ENCODE results near the gene HLCS. TPM values are rescaled to one million over a fixed set of nuclear protein-coding genes. Genes with fewer than 3 reads are reported as not detected.

HLCS gene
- total RNA-seq, 1 donor: 59.7 TPM

DNA sequence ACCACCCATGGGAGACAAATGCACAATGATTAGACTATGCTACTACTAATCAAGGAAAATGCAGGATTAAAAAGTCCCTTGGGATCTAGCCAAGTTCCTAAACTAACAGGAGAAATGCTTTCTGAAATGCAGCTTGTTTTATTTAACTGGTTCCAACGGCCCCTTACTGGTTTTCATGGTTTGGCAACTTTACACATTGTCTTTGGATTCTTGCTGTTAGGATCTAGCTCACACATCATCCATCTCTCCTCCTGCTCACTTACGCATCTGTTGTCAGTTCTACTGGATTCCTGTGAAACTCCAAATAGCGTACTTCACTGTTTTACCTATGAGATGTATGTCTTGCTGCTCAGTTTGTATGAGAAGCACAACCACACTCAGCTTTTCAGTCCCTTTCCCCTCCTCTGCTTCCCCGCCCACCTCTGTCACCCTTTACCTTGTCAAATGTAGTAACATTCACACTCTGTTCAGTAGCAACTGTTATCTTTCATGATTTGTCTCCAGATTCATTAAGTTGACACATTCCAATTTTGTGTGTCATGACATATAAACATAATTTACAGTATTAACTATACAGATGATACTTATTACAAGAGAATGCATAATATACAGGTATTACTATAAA, 137.5 kb downstream of the HLCS start:
- Histone ChIP-seq H3K4me2 (ENCODE audit: insufficient read depth, low read length) (no peak overlapping the region), H3K4me3 (ENCODE audit: insufficient read depth, low read length) (no peak overlapping the region), H3K79me2 (ENCODE audit: insufficient read depth, low read length) (no peaks in the 10 kb centered on the region), H3K4me1 (ENCODE audit: insufficient read depth, low read length) (no peaks in the 10 kb centered on the region), H4K20me1 (ENCODE audit: insufficient read depth, low read length) (peaks cover 4% of the 10 kb centered on the region), H3K27ac (ENCODE audit: low read depth, low read length) (no peak overlapping the region), H3K9me3 (ENCODE audit: low read depth, low read length) (no peaks in the 10 kb centered on the region), H3K36me3 (ENCODE audit: insufficient read depth, low read length) (no peaks in the 10 kb centered on the region), H2AFZ (ENCODE audit: low read length) (no peak overlapping the region), H3K27me3 (ENCODE audit: insufficient read depth, low read length) (no peaks in the 10 kb centered on the region)
- TF ChIP-seq, protein P1, sequence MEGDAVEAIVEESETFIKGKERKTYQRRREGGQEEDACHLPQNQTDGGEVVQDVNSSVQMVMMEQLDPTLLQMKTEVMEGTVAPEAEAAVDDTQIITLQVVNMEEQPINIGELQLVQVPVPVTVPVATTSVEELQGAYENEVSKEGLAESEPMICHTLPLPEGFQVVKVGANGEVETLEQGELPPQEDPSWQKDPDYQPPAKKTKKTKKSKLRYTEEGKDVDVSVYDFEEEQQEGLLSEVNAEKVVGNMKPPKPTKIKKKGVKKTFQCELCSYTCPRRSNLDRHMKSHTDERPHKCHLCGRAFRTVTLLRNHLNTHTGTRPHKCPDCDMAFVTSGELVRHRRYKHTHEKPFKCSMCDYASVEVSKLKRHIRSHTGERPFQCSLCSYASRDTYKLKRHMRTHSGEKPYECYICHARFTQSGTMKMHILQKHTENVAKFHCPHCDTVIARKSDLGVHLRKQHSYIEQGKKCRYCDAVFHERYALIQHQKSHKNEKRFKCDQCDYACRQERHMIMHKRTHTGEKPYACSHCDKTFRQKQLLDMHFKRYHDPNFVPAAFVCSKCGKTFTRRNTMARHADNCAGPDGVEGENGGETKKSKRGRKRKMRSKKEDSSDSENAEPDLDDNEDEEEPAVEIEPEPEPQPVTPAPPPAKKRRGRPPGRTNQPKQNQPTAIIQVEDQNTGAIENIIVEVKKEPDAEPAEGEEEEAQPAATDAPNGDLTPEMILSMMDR (IDR thresholded peaks at IDR 0.05; ENCODE audit: extremely low read depth, low read depth, low read length): no peak
- DNase-seq (ENCODE audit: insufficient read length, low spot score, missing footprints): no peak

DNA sequence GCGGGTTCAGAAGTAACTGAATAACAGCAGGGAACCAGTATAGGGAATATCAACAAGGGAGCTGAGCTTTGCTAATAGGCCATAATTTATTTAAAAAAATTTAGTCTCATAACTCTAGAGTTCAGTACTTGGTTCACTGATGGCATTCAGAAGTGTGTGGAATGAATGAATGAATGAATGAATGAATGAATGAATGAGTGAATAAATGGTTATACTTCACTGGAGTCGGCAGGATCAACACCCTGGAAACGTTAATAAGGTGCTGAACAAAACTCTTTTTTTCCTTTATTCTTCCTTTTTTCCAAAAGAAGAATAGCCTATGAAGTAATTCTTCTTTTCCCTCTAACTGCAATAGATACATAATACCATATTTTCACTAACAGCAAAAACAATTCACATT, 138.3 kb downstream of the HLCS start:
- DNase-seq (ENCODE audit: insufficient read length, low spot score, missing footprints): no peak
- Histone ChIP-seq H2AFZ (ENCODE audit: low read length) (no peak overlapping the region), H3K4me2 (ENCODE audit: insufficient read depth, low read length) (no peak overlapping the region), H3K4me3 (ENCODE audit: insufficient read depth, low read length) (no peak overlapping the region), H3K36me3 (ENCODE audit: insufficient read depth, low read length) (no peaks in the 10 kb centered on the region), H3K9me3 (ENCODE audit: low read depth, low read length) (no peaks in the 10 kb centered on the region), H4K20me1 (ENCODE audit: insufficient read depth, low read length) (peaks cover 4% of the 10 kb centered on the region), H3K79me2 (ENCODE audit: insufficient read depth, low read length) (no peaks in the 10 kb centered on the region), H3K4me1 (ENCODE audit: insufficient read depth, low read length) (no peaks in the 10 kb centered on the region), H3K27ac (ENCODE audit: low read depth, low read length) (no peak overlapping the region), H3K27me3 (ENCODE audit: insufficient read depth, low read length) (no peaks in the 10 kb centered on the region)
- TF ChIP-seq, protein P1 (IDR thresholded peaks at IDR 0.05; ENCODE audit: extremely low read depth, low read depth, low read length): no peak

DNA sequence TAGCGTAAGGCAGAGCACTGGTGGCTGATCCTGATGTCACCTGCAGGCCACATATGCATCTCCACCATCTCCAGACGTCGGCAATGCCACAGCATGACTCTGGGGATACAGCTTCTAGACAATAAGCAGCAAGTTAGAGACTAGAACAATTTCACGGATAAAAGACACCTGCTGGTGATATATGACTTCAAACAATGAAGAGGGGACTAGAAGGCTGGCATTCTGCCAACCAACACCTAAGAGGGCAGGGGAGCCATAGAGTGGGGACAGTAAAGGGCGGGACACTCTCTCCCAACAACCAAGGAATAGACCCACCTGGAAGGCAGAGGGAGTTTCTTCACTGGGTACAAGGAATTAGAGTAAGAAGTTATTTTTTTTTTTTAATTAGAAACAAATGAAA, 140.8 kb downstream of the HLCS start:
- TF ChIP-seq, protein P1 (IDR thresholded peaks at IDR 0.05; ENCODE audit: extremely low read depth, low read depth, low read length): no peak
- no peaks in the 10 kb centered on the region for H3K36me3 ChIP-seq (ENCODE audit: insufficient read depth, low read length)
- no peak for DNase-seq (ENCODE audit: insufficient read length, low spot score, missing footprints)
- H3K27ac ChIP-seq (ENCODE audit: low read depth, low read length): no peak overlapping the region
- no peaks in the 10 kb centered on the region for H3K79me2 ChIP-seq (ENCODE audit: insufficient read depth, low read length)
- H3K4me1 ChIP-seq (ENCODE audit: insufficient read depth, low read length): no peaks in the 10 kb centered on the region
- H4K20me1 ChIP-seq (ENCODE audit: insufficient read depth, low read length): no peaks in the 10 kb centered on the region
- H3K4me3 ChIP-seq (ENCODE audit: insufficient read depth, low read length): no peak overlapping the region
- H3K27me3 ChIP-seq (ENCODE audit: insufficient read depth, low read length): no peaks in the 10 kb centered on the region
- no peak overlapping the region for H2AFZ ChIP-seq (ENCODE audit: low read length)
- H3K9me3 ChIP-seq (ENCODE audit: low read depth, low read length): no peaks in the 10 kb centered on the region
- no peak overlapping the region for H3K4me2 ChIP-seq (ENCODE audit: insufficient read depth, low read length)

DNA sequence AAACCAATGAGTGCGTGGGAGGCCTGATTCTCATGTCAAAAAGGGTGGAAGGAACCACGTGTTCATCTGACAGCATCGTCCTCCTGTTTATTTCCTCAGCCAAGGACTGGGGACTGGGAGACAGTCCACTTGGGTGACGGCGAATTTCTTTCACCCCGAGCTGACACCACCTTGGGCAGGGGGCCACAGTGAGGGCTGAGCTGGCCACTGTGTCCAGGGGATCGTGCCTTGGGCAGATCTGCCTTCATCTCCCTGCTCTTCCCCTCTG, 145.5 kb downstream of the HLCS start:
- H3K4me1 ChIP-seq (ENCODE audit: insufficient read depth, low read length): no peaks in the 10 kb centered on the region
- no peaks in the 10 kb centered on the region for H3K27me3 ChIP-seq (ENCODE audit: insufficient read depth, low read length)
- no peak overlapping the region for H2AFZ ChIP-seq (ENCODE audit: low read length)
- no peak for DNase-seq (ENCODE audit: insufficient read length, low spot score, missing footprints)
- TF ChIP-seq, protein P1 (IDR thresholded peaks at IDR 0.05; ENCODE audit: extremely low read depth, low read depth, low read length): no peak
- no peaks in the 10 kb centered on the region for H3K9me3 ChIP-seq (ENCODE audit: low read depth, low read length)
- H3K27ac ChIP-seq (ENCODE audit: low read depth, low read length): no peak overlapping the region
- peaks cover 10% of the 10 kb centered on the region for H4K20me1 ChIP-seq (ENCODE audit: insufficient read depth, low read length)
- H3K36me3 ChIP-seq (ENCODE audit: insufficient read depth, low read length): no peaks in the 10 kb centered on the region
- H3K4me2 ChIP-seq (ENCODE audit: insufficient read depth, low read length): no peak overlapping the region
- H3K79me2 ChIP-seq (ENCODE audit: insufficient read depth, low read length): no peaks in the 10 kb centered on the region
- no peak overlapping the region for H3K4me3 ChIP-seq (ENCODE audit: insufficient read depth, low read length)

All from osteoblast (primary cell).